HEK293 (cell line): ENCODE results near the gene SCN4B.

Experiments used
- CTCF ChIA-PET: fragments of 350-600 bp; formaldehyde crosslinking; extraction: SDS; loops from one replicate; lab custom pipeline; 2021; ENCODE audit warnings: antibody characterized with exemption; lab: Yijun Ruan, JAX
- POLR2A ChIA-PET: fragments of 300-600 bp; formaldehyde crosslinking; extraction: SDS; loops from one replicate; lab custom pipeline; 2020; ENCODE audit warnings: antibody characterized with exemption, inconsistent platforms; lab: Yijun Ruan, JAX
- H3K27ac ChIP-seq: fragments of 200-500 bp; sonication (Bioruptor generic); 2 replicates; pipeline ENCODE4 v1.5.1; 2014; ENCODE audit warnings: low read depth, low read length, control low read depth, inconsistent platforms; ENCODE audit errors: extremely low read depth
- H3K36me3 ChIP-seq, 2 experiments: fragments of 200-500 bp in 1 of 2; sonication (Bioruptor generic) in 1 of 2; 1 replicate in 1 of 2; 2 replicates in 1 of 2; pipeline ENCODE4 v1.5.1; 2014 to 2017; ENCODE audit warnings: inconsistent platforms in 2 of 2, low read length in 2 of 2; ENCODE audit not compliant: control insufficient read depth in 2 of 2, insufficient read depth in 1 of 2
- H3K4me1 ChIP-seq: fragments of 200-500 bp; sonication (Bioruptor generic); 2 replicates; pipeline ENCODE4 v1.5.1; 2014; ENCODE audit warnings: mild to moderate bottlenecking, low read length, inconsistent platforms; ENCODE audit not compliant: control insufficient read depth, insufficient read depth
- H3K4me3 ChIP-seq: 2 replicates; pipeline ENCODE4 v1.5.1; 2011; ENCODE audit warnings: low read depth, mild to moderate bottlenecking, control low read depth, low read length, moderate library complexity
- H3K9me3 ChIP-seq: fragments of 200-500 bp; sonication (Bioruptor generic); 2 replicates; pipeline ENCODE4 v1.5.1; 2014; ENCODE audit warnings: low read depth, low read length, inconsistent platforms; ENCODE audit not compliant: control insufficient read depth, insufficient read depth
- GFI1B ChIP-seq: fragments of 450-650 bp; formaldehyde crosslinking; IDR thresholded peaks from 2 replicates; pipeline ENCODE4 v1.5.1; 2016; ENCODE audit warnings: missing biosample characterization, missing genetic modification characterization
- GLI2 ChIP-seq: fragments of 450-650 bp; formaldehyde crosslinking; IDR thresholded peaks from 2 replicates; pipeline ENCODE4; 2017; ENCODE audit warnings: missing biosample characterization, missing genetic modification characterization, low read depth, borderline replicate concordance
- HOXD13 ChIP-seq: sonication (generic); formaldehyde crosslinking; IDR thresholded peaks from 2 replicates; pipeline ENCODE4 v1.8.0; 2022; ENCODE audit warnings: missing genetic modification reagents, borderline replicate concordance
- OSR2 ChIP-seq: fragments of 450-650 bp; formaldehyde crosslinking; IDR thresholded peaks from 2 replicates; pipeline ENCODE4 v1.5.1; 2016; ENCODE audit warnings: missing biosample characterization, missing genetic modification characterization
- ZBTB21 ChIP-seq: fragments of 450-650 bp; formaldehyde crosslinking; IDR thresholded peaks from 2 replicates; pipeline ENCODE4 v1.5.1; 2017; ENCODE audit warnings: missing biosample characterization, missing genetic modification characterization
- ZBTB8A ChIP-seq: fragments of 450-650 bp; formaldehyde crosslinking; IDR thresholded peaks from 2 replicates; pipeline ENCODE4 v1.5.1; 2016; ENCODE audit warnings: missing biosample characterization, missing genetic modification characterization
- ZEB2 ChIP-seq: fragments of 450-650 bp; formaldehyde crosslinking; IDR thresholded peaks from 2 replicates; pipeline ENCODE4 v1.5.1; 2016; ENCODE audit warnings: missing biosample characterization, missing genetic modification characterization
- ZFP69B ChIP-seq: fragments of 450-650 bp; formaldehyde crosslinking; IDR thresholded peaks from 2 replicates; pipeline ENCODE4 v1.5.1; 2016; ENCODE audit warnings: missing biosample characterization, missing genetic modification characterization
- ZNF10 ChIP-seq: fragments of 450-650 bp; formaldehyde crosslinking; IDR thresholded peaks from 2 replicates; pipeline ENCODE4 v1.5.1; 2017; ENCODE audit warnings: missing biosample characterization, missing genetic modification characterization
- ZNF114 ChIP-seq: fragments of 450-650 bp; formaldehyde crosslinking; IDR thresholded peaks from 2 replicates; pipeline ENCODE4 v1.5.0; 2017; ENCODE audit warnings: missing biosample characterization, missing genetic modification characterization
- ZNF121 ChIP-seq: fragments of 450-650 bp; formaldehyde crosslinking; IDR thresholded peaks from 2 replicates; pipeline ENCODE4 v1.5.1; 2016; ENCODE audit warnings: missing biosample characterization, missing genetic modification characterization
- ZNF138 ChIP-seq: fragments of 450-650 bp; formaldehyde crosslinking; IDR thresholded peaks from 2 replicates; pipeline ENCODE4 v1.5.1; 2016; ENCODE audit warnings: missing biosample characterization, missing genetic modification characterization, borderline replicate concordance
- ZNF19 ChIP-seq: fragments of 450-650 bp; formaldehyde crosslinking; IDR thresholded peaks from 2 replicates; pipeline ENCODE4; 2016; ENCODE audit warnings: missing biosample characterization, missing genetic modification characterization, low read depth
- ZNF23 ChIP-seq: fragments of 450-650 bp; formaldehyde crosslinking; IDR thresholded peaks from 2 replicates; pipeline ENCODE4 v1.5.1; 2016; ENCODE audit warnings: missing biosample characterization, missing genetic modification characterization, borderline replicate concordance
- ZNF24 ChIP-seq: fragments of 450-650 bp; formaldehyde crosslinking; IDR thresholded peaks from 2 replicates; pipeline ENCODE4 v1.5.1; 2016; ENCODE audit warnings: missing biosample characterization, missing genetic modification characterization
- ZNF404 ChIP-seq: fragments of 450-650 bp; formaldehyde crosslinking; IDR thresholded peaks from 2 replicates; pipeline ENCODE4 v1.5.1; 2017; ENCODE audit warnings: missing biosample characterization, missing genetic modification characterization
- ZNF677 ChIP-seq: fragments of 450-650 bp; IDR thresholded peaks from 2 replicates; pipeline ENCODE4 v1.5.0; 2018; ENCODE audit warnings: missing biosample characterization, mild to moderate bottlenecking, missing genetic modification characterization, moderate library complexity
- ZNF701 ChIP-seq: fragments of 450-650 bp; formaldehyde crosslinking; IDR thresholded peaks from 2 replicates; pipeline ENCODE4 v1.5.1; 2016; ENCODE audit warnings: missing biosample characterization, missing genetic modification characterization
- ZNF768 ChIP-seq: fragments of 450-650 bp; formaldehyde crosslinking; IDR thresholded peaks from 2 replicates; pipeline ENCODE4 v1.5.1; 2018; ENCODE audit warnings: missing biosample characterization, mild to moderate bottlenecking, missing genetic modification characterization
- ZNF791 ChIP-seq: fragments of 450-650 bp; formaldehyde crosslinking; IDR thresholded peaks from 2 replicates; pipeline ENCODE4 v1.5.1; 2016; ENCODE audit warnings: missing biosample characterization, missing genetic modification characterization
- ZNF792 ChIP-seq: fragments of 450-650 bp; formaldehyde crosslinking; IDR thresholded peaks from 2 replicates; pipeline ENCODE4 v1.5.1; 2016; ENCODE audit warnings: missing biosample characterization, missing genetic modification characterization
- ZNF843 ChIP-seq: fragments of 450-650 bp; formaldehyde crosslinking; IDR thresholded peaks from 2 replicates; pipeline ENCODE4 v1.5.1; 2016; ENCODE audit warnings: missing biosample characterization, missing genetic modification characterization
- ZSCAN23 ChIP-seq: fragments of 450-650 bp; formaldehyde crosslinking; IDR thresholded peaks from 2 replicates; pipeline ENCODE4 v1.5.1; 2016; ENCODE audit warnings: missing biosample characterization, missing genetic modification characterization
- TF ChIP-seq, protein P1 (sequence below): fragments of 450-650 bp; formaldehyde crosslinking; IDR thresholded peaks from 2 replicates; pipeline ENCODE4 v1.5.1; 2016; ENCODE audit warnings: missing biosample characterization, missing genetic modification characterization
- TF ChIP-seq, protein P2 (sequence below): fragments of 450-650 bp; formaldehyde crosslinking; IDR thresholded peaks from 2 replicates; pipeline ENCODE4 v1.5.1; 2016; ENCODE audit warnings: missing biosample characterization, missing genetic modification characterization
- TF ChIP-seq, protein P3 (sequence below): fragments of 450-650 bp; formaldehyde crosslinking; IDR thresholded peaks from 2 replicates; pipeline ENCODE4 v1.5.1; 2017; ENCODE audit warnings: missing biosample characterization, missing genetic modification characterization
- TF ChIP-seq, protein P4 (sequence below): fragments of 450-650 bp; formaldehyde crosslinking; IDR thresholded peaks from 2 replicates; pipeline ENCODE4 v1.5.1; 2016; ENCODE audit warnings: missing biosample characterization, missing genetic modification characterization

Gene SCN4B

DNA sequence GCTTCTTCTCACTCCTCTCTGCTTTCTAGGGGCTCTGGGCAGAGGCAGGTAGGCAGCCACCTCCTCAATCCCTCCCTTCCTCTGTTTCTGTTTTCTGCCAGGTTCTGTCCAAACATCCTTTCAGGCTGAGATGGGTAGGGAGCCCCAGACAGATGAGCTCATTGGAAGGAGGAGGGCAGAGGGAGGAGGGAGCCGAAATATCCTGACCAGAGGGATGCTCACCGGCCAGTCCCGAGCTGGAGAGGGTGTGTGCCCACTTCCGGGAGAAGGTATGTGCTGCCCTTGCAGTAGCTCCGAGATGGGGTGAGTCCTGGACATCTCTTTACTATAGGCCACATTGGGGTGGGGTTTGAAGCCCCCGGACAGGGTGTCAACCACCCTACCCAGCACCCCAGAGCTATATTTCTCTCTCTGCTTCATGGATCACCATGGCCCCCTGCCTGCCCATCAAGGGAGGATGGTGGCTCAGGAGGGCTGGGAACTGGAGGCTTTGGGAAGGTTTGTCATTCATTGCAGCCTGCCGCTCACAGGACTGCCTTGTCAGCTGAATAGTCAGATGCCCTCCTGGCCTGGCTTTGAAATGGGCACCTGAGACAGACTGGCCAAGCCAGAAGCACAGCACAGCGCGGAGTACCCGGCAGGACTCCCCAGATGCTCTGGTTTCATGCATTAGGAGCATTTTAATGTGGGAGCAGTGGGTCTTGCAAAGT is 4.7 kb upstream of the SCN4B start:
- no peak overlapping the region for H3K4me3 ChIP-seq
- ChIA-PET CTCF (interaction anchor here (1.2 to 7.1 kb wide), 2 partner anchors 11 to 13 kb away, joined by 4 to 99 read pairs; no protein-coding TSS in a partner anchor), POLR2A (no interaction called here)
- TF ChIP-seq ZNF404 (tag by site-specific recombination): no peak
- TF ChIP-seq, protein P1, sequence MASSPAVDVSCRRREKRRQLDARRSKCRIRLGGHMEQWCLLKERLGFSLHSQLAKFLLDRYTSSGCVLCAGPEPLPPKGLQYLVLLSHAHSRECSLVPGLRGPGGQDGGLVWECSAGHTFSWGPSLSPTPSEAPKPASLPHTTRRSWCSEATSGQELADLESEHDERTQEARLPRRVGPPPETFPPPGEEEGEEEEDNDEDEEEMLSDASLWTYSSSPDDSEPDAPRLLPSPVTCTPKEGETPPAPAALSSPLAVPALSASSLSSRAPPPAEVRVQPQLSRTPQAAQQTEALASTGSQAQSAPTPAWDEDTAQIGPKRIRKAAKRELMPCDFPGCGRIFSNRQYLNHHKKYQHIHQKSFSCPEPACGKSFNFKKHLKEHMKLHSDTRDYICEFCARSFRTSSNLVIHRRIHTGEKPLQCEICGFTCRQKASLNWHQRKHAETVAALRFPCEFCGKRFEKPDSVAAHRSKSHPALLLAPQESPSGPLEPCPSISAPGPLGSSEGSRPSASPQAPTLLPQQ: no peak
- TF ChIP-seq ZNF843: no peak
- TF ChIP-seq ZNF792 (tag by site-specific recombination): no peak
- no peak for TF ChIP-seq ZNF138 (tag by site-specific recombination)
- TF ChIP-seq, protein P2, sequence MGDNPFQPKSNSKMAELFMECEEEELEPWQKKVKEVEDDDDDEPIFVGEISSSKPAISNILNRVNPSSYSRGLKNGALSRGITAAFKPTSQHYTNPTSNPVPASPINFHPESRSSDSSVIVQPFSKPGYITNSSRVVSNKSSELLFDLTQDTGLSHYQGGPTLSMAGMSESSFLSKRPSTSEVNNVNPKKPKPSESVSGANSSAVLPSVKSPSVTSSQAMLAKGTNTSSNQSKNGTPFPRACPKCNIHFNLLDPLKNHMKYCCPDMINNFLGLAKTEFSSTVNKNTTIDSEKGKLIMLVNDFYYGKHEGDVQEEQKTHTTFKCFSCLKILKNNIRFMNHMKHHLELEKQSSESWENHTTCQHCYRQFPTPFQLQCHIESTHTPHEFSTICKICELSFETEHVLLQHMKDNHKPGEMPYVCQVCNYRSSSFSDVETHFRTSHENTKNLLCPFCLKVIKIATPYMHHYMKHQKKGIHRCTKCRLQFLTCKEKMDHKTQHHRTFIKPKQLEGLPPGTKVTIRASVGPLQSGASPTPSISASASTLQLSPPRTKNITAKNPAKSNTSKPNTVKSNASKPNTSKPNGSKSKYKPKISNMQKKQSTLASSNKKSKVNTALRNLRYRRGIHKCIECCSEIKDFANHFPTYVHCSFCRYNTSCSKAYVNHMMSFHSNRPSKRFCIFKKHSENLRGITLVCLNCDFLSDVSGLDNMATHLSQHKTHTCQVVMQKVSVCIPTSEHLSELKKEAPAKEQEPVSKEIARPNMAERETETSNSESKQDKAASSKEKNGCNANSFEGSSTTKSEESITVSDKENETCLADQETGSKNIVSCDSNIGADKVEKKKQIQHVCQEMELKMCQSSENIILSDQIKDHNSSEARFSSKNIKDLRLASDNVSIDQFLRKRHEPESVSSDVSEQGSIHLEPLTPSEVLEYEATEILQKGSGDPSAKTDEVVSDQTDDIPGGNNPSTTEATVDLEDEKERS: no peak
- TF ChIP-seq ZNF121 (tag by site-specific recombination): no peak
- TF ChIP-seq ZNF677 (tag by site-specific recombination): no peak
- TF ChIP-seq ZBTB21 (tag by site-specific recombination): no peak
- TF ChIP-seq ZSCAN23 (tag by site-specific recombination): no peak
- TF ChIP-seq ZNF10: no peak
- TF ChIP-seq ZBTB8A (tag by site-specific recombination): no peak
- no peak for TF ChIP-seq ZNF23 (tag by site-specific recombination)
- no peak for TF ChIP-seq ZEB2 (tag by site-specific recombination)
- no peak for TF ChIP-seq GFI1B
- TF ChIP-seq OSR2 (tag by site-specific recombination): no peak
- no peak for TF ChIP-seq ZNF19
- TF ChIP-seq, protein P3, sequence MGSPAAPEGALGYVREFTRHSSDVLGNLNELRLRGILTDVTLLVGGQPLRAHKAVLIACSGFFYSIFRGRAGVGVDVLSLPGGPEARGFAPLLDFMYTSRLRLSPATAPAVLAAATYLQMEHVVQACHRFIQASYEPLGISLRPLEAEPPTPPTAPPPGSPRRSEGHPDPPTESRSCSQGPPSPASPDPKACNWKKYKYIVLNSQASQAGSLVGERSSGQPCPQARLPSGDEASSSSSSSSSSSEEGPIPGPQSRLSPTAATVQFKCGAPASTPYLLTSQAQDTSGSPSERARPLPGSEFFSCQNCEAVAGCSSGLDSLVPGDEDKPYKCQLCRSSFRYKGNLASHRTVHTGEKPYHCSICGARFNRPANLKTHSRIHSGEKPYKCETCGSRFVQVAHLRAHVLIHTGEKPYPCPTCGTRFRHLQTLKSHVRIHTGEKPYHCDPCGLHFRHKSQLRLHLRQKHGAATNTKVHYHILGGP (tag by site-specific recombination): no peak
- no peak overlapping the region for H3K27ac ChIP-seq
- H3K9me3 ChIP-seq: no peaks in the 10 kb centered on the region
- no peaks in the 10 kb centered on the region for H3K36me3 ChIP-seq
- no peaks in the 10 kb centered on the region for H3K4me1 ChIP-seq

DNA sequence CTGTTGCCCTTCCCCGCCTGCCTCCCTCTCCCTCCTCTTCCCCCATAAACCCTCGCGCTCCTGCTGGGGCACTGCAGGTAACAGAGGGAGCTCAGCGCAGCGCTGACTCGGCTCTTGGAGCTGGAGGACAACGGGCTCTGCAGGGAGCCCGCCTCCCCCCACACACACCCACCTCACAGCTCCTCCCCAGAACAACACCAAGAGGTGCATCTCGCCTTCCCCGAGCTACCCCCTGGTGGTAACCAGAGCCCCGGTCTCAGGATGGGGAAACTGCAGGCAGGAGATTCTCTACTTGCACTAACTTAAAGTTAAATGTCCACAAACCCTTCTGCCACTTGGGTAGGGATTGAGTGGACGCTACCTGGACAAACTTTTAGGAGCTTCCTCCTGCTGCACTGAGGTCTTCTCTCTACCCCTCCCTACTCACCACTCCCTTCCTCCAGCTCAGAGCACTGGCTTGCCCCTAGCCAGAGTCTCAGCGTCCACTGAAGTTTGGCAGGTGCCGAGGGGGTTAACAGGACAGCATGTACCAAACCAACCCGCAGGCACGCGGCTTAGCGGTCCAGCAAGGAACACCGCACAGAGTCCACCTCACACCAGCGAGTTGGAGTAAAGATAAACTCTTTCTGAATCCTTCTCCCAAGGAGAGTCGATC is 4.0 kb upstream of the SCN4B start:
- Histone ChIP-seq H3K4me1 (no peaks in the 10 kb centered on the region), H3K27ac (no peak overlapping the region), H3K36me3 (no peaks in the 10 kb centered on the region), H3K4me3 (no peak overlapping the region), H3K9me3 (no peaks in the 10 kb centered on the region)
- ChIA-PET POLR2A (interaction anchor here (0.5 kb wide), 1 partner anchor 462 kb away, joined by 5 read pairs; no protein-coding TSS in a partner anchor), CTCF (interaction anchor here (0.8 to 7.1 kb wide), 5 partner anchors 10 to 334 kb away, joined by 3 to 99 read pairs (median 3); no protein-coding TSS in a partner anchor)
- no peak for TF ChIP-seq ZNF791
- no peak for TF ChIP-seq ZNF768
- no peak for TF ChIP-seq ZFP69B (tag by site-specific recombination)
- no peak for TF ChIP-seq GLI2 (tag by site-specific recombination)
- no peak for TF ChIP-seq ZNF701 (tag by site-specific recombination)
- no peak for TF ChIP-seq HOXD13 (CRISPR knock-in tag)
- TF ChIP-seq, protein P4, sequence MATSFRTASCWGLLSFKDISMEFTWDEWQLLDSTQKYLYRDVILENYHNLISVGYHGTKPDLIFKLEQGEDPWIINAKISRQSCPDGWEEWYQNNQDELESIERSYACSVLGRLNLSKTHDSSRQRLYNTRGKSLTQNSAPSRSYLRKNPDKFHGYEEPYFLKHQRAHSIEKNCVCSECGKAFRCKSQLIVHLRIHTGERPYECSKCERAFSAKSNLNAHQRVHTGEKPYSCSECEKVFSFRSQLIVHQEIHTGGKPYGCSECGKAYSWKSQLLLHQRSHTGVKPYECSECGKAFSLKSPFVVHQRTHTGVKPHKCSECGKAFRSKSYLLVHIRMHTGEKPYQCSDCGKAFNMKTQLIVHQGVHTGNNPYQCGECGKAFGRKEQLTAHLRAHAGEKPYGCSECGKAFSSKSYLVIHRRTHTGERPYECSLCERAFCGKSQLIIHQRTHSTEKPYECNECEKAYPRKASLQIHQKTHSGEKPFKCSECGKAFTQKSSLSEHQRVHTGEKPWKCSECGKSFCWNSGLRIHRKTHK (tag by site-specific recombination): no peak
- no peak for TF ChIP-seq ZSCAN23 (tag by site-specific recombination)
- no peak for TF ChIP-seq ZNF24
- no peak for TF ChIP-seq ZNF114 (tag by site-specific recombination)
